Neural cell (in vitro differentiated cells): ENCODE measurements around the gene TENT4A.

ENCODE experiments used
- EP300 ChIP-seq: fragments of 450-650 bp; conservative IDR thresholded peaks from 2 replicates; pipeline ENCODE4 v1.6.1; 2014; ENCODE audit warnings: antibody characterized with exemption, mild to moderate bottlenecking, moderate library complexity; ENCODE audit not compliant: poor library complexity, severe bottlenecking
- EZH2 ChIP-seq: fragments of 200-600, 300-800 bp; shearing (Covaris generic), sonication (generic); IDR thresholded peaks from 2 replicates; pipeline ENCODE4 v1.6.1; 2014; ENCODE audit warnings: antibody characterized with exemption, low read length, borderline replicate concordance, mild to moderate bottlenecking; ENCODE audit not compliant: insufficient read depth, poor library complexity, severe bottlenecking
- MXI1 ChIP-seq: fragments of 450-650 bp; conservative IDR thresholded peaks from 2 replicates; pipeline ENCODE4 v1.6.1; 2014; ENCODE audit warnings: antibody characterized with exemption, mild to moderate bottlenecking; ENCODE audit not compliant: poor library complexity, severe bottlenecking
- POLR2AphosphoS5 ChIP-seq: IDR thresholded peaks from 2 replicates; pipeline ENCODE4 v1.6.1; 2012
- RAD21 ChIP-seq: fragments of 450-650 bp; conservative IDR thresholded peaks from 2 replicates; pipeline ENCODE4 v1.6.1; 2014; ENCODE audit warnings: antibody characterized with exemption, mild to moderate bottlenecking, moderate library complexity
- TAF1 ChIP-seq: IDR thresholded peaks from 2 replicates; pipeline ENCODE4 v1.6.1; 2012; ENCODE audit warnings: low read depth
- TF ChIP-seq, protein P1 (sequence below): fragments of 450-650 bp; IDR thresholded peaks from 2 replicates; pipeline ENCODE4 v1.5.1; 2014; ENCODE audit warnings: antibody characterized with exemption, mild to moderate bottlenecking, moderate library complexity; ENCODE audit not compliant: poor library complexity, severe bottlenecking
- TF ChIP-seq, protein P2 (sequence below): IDR thresholded peaks from 2 replicates; pipeline ENCODE4 v1.6.1; 2012; ENCODE audit warnings: borderline replicate concordance

DNA sequence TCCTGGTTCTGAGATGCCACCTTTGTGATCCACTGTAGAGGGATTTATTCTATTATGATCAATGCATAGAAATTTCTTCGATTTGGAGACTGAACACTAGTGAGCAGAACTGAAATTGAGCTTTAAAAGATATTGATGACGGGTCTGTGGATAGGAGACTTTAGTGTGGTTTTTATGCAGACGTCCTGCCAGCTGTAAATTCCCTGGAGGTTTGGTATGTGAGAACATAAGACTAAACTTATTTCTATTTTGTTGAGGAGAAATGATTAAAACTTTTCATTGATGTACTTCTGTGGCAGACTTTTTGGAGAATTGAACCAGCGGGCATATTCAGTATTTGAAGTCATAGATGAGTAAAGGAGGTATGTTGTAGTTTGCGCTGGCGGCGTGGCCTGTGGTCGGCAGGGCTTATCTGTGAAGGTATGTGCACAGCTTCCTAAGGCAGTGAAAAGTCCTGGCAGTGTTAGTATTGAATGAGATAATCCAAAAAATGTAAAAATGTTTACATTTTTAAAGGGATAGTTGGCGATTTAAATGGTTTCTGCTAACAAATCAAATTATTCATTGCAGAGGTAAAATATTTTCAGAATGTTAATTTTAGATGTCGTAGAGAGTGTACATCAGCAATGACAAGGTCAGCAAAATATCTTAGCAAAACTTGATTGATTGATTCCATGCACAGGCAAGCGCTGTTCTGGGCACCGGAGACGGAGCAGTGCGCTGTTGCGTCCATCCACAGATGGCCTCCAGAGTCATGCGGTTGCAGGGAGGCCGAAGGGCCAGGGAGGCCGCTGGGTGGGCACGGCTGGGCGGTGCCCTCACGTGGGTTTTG is 20.4 kb downstream of the TENT4A start:
- TF ChIP-seq RAD21 (no peak), EP300 (no peak), POLR2AphosphoS5 (no peak), MXI1 (no peak), TAF1 (no peak), EZH2 (no peak)
- TF ChIP-seq, protein P1, sequence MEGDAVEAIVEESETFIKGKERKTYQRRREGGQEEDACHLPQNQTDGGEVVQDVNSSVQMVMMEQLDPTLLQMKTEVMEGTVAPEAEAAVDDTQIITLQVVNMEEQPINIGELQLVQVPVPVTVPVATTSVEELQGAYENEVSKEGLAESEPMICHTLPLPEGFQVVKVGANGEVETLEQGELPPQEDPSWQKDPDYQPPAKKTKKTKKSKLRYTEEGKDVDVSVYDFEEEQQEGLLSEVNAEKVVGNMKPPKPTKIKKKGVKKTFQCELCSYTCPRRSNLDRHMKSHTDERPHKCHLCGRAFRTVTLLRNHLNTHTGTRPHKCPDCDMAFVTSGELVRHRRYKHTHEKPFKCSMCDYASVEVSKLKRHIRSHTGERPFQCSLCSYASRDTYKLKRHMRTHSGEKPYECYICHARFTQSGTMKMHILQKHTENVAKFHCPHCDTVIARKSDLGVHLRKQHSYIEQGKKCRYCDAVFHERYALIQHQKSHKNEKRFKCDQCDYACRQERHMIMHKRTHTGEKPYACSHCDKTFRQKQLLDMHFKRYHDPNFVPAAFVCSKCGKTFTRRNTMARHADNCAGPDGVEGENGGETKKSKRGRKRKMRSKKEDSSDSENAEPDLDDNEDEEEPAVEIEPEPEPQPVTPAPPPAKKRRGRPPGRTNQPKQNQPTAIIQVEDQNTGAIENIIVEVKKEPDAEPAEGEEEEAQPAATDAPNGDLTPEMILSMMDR, result no peak
- TF ChIP-seq, protein P2, sequence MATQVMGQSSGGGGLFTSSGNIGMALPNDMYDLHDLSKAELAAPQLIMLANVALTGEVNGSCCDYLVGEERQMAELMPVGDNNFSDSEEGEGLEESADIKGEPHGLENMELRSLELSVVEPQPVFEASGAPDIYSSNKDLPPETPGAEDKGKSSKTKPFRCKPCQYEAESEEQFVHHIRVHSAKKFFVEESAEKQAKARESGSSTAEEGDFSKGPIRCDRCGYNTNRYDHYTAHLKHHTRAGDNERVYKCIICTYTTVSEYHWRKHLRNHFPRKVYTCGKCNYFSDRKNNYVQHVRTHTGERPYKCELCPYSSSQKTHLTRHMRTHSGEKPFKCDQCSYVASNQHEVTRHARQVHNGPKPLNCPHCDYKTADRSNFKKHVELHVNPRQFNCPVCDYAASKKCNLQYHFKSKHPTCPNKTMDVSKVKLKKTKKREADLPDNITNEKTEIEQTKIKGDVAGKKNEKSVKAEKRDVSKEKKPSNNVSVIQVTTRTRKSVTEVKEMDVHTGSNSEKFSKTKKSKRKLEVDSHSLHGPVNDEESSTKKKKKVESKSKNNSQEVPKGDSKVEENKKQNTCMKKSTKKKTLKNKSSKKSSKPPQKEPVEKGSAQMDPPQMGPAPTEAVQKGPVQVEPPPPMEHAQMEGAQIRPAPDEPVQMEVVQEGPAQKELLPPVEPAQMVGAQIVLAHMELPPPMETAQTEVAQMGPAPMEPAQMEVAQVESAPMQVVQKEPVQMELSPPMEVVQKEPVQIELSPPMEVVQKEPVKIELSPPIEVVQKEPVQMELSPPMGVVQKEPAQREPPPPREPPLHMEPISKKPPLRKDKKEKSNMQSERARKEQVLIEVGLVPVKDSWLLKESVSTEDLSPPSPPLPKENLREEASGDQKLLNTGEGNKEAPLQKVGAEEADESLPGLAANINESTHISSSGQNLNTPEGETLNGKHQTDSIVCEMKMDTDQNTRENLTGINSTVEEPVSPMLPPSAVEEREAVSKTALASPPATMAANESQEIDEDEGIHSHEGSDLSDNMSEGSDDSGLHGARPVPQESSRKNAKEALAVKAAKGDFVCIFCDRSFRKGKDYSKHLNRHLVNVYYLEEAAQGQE, result no peak
